Astrocyte of the spinal cord (primary cell): ENCODE measurements around the gene MMS19.

ENCODE experiments used
- DNase-seq: peaks from one replicate; pipeline ENCODE4 v3.0.0; 2011; ENCODE audit warnings: low read depth, low spot score
- H3K4me3 ChIP-seq: 2 replicates; pipeline ENCODE4 v1.5.1; 2011; ENCODE audit warnings: low read depth, mild to moderate bottlenecking, low read length, moderate library complexity
- CTCF ChIP-seq: IDR thresholded peaks from 2 replicates; pipeline ENCODE4 v1.5.1; 2012; ENCODE audit warnings: low read depth, mild to moderate bottlenecking, low read length, inconsistent platforms
- in situ Hi-C: cut with HindIII; loops from 2 replicates; pipeline ENCODE4 v1.10.0; 2017; ENCODE audit warnings: low sequenced_read_pairs

Gene MMS19

GRCh38 chr10:97466755-97467154 is 31.5 kb downstream of the MMS19 start:
- TF ChIP-seq CTCF = no peak
- H3K4me3 ChIP-seq = no peak overlapping the region
- in situ Hi-C loops = no loop called here
- DNase-seq = no peak

DNA sequence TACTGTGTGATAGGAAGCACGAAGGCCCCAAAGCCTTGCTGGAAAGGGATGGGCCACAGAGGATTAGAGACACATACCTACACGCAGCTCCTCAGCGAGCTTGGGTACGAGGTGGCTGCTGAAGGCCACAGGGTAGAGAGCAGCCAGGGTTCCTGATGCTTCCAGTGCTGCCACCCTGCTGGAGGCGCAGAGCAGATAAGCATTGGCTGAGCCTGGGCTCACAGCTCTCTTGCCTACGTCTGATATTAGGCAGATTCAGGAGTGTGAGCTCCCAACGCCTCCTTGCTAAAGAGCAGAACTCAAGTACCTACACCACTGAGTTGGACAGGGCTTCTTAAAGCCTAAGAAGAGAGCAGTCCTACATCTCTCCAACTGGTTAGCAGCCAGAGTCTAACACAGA is 32.2 kb downstream of the MMS19 start:
- in situ Hi-C loops = no loop called here
- no peak for DNase-seq
- H3K4me3 ChIP-seq = no peak overlapping the region
- no peak for TF ChIP-seq CTCF

DNA sequence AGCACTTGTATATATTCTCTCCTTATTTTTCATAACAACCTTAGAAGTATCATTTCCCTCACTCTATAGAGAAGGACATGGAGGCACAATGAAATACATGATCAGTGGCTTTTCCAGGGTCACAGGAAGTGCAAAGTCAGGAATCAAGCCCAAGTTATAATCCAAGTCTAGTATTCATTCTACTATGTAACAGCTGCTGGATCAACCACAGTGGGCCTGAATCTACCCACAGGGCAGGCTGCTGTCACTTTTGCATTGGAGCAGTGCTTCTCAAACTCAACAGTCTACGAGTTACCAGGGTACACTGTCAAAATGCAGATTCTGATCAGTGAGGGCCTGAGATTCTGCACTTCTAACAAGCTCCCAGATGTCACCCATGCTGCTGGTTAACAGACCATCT is 34.0 kb downstream of the MMS19 start:
- TF ChIP-seq CTCF = no peak
- in situ Hi-C loops = no loop called here
- no peak overlapping the region for H3K4me3 ChIP-seq
- no peak for DNase-seq

DNA sequence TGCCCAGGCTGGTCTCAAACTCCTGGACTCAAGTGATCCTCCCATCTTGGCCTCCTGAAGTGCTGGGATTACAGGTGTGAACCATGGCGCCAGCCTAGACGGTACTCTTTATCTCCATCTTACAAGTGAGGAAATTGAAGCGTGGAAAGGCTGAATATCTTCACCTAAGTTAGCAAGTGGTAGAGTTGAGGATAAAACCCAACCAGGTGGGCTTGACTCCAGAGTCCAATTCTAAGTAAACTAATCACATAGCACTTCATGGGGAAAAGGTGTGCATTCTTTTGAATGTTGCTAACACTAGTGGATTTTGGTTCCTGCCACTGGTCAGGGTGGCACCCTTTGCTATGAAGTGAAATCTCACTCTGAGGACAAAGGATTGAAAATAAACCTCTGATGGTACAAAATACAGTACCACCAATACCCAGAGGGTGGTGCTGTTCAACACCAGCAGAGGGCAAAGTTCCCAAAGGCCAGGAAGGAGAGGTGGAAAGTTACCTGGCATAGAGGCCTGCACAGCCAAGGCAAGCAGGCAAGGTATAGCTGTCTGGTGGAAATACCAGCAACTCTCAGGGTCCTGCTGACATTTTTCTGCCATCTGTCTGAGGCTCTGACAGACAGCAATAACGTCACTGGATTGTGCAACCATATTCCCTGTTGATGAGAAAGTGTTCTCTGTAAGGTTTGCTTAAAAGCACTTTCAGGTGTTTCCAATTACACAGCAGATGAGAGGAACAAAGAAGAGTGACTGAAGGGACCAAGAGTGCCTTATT is 34.7 kb downstream of the MMS19 start:
- H3K4me3 ChIP-seq = no peak overlapping the region
- DNase-seq = peak; percentile 43
- in situ Hi-C loops = no loop called here
- TF ChIP-seq CTCF = peak; percentile 80

GRCh38 chr10:97462309-97462708 is 35.9 kb downstream of the MMS19 start:
- in situ Hi-C loops = no loop called here
- H3K4me3 ChIP-seq = no peak overlapping the region
- no peak for DNase-seq
- no peak for TF ChIP-seq CTCF

DNA sequence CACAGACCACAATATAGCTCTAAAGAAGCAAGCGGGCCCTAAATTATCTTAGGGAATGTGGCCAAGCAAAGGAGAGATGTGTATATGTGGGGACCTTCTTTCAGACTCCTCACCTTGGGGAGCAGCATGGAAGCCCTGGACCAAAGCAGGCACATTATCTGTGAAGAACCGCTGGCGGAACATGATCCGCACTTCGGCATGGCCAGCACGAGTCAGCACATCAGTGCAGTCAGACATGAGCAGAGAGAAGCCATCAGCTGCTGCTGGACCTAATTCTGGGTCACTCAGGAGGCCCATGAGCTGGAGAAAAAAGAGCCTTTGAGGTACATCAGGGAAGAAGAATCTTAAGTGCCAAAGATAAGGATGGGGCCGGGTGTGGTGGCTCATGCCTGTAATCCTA is 38.3 kb downstream of the MMS19 start:
- H3K4me3 ChIP-seq = no peak overlapping the region
- no peak for TF ChIP-seq CTCF
- DNase-seq = no peak
- in situ Hi-C loops = no loop called here

- no peak overlapping the region for H3K4me3 ChIP-seq
- in situ Hi-C loops = no loop called here
- DNase-seq = no peak
- TF ChIP-seq CTCF = no peak
Measured at GRCh38 chr10:97459111-97459510, 39.1 kb downstream of the MMS19 start.
